Measurements from ENCODE around the gene WDR38. TPM values are rescaled to one million over a fixed set of nuclear protein-coding genes. Genes with fewer than 3 reads are reported as not detected.

The WDR38 gene
- total and polyA plus RNA-seq, 12 donors, result 0.04 to 0.22 TPM; not detected in 10

- WGBS, 2 donors, result 92 to 96% methylated on average over 4 of the region's 4 CpGs
- Histone ChIP-seq H3K36me3 (peaks cover 0 to 100% (median 65%) of the 10 kb centered on the region in 9 donors), H3K27me3 (no peaks in the 10 kb centered on the region), H3K27ac (no peak overlapping the region), H3K4me3 (no peak overlapping the region), H3K9me3 (no peaks in the 10 kb centered on the region), H3K4me1 (no peaks in the 10 kb centered on the region)
- no peak for ATAC-seq
- TF ChIP-seq, protein P1, sequence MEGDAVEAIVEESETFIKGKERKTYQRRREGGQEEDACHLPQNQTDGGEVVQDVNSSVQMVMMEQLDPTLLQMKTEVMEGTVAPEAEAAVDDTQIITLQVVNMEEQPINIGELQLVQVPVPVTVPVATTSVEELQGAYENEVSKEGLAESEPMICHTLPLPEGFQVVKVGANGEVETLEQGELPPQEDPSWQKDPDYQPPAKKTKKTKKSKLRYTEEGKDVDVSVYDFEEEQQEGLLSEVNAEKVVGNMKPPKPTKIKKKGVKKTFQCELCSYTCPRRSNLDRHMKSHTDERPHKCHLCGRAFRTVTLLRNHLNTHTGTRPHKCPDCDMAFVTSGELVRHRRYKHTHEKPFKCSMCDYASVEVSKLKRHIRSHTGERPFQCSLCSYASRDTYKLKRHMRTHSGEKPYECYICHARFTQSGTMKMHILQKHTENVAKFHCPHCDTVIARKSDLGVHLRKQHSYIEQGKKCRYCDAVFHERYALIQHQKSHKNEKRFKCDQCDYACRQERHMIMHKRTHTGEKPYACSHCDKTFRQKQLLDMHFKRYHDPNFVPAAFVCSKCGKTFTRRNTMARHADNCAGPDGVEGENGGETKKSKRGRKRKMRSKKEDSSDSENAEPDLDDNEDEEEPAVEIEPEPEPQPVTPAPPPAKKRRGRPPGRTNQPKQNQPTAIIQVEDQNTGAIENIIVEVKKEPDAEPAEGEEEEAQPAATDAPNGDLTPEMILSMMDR (IDR thresholded peaks at IDR 0.05), result no peak
- no peak for DNase-seq
- intact Hi-C loops (cut with DNase I), result no loop called here
Observed at GRCh38 chr9:124885551-124885950, 32.3 kb downstream of the WDR38 start.

- H3K4me3 ChIP-seq, result no peak overlapping the region
- intact Hi-C loops (cut with DNase I), result no loop called here
- H3K9me3 ChIP-seq, result no peaks in the 10 kb centered on the region
- WGBS, 2 donors, result 86 to 87% methylated on average over 10 of the region's 10 CpGs
- no peaks in the 10 kb centered on the region for H3K4me1 ChIP-seq
- no peak for DNase-seq
- H3K36me3 ChIP-seq, result peaks cover 4 to 100% (median 67%) of the 10 kb centered on the region in 9 donors
- H3K27ac ChIP-seq, result no peak overlapping the region
- peak in 1 of 8 donors; percentile 20 for ATAC-seq
- H3K27me3 ChIP-seq, result no peaks in the 10 kb centered on the region
- TF ChIP-seq, protein P1 (IDR thresholded peaks at IDR 0.05), result no peak
Observed at GRCh38 chr9:124886461-124886860, 33.2 kb downstream of the WDR38 start.

GRCh38 chr9:124886866-124887492 is 33.7 kb downstream of the WDR38 start:
- intact Hi-C loops (cut with DNase I), result no loop called here
- TF ChIP-seq, protein P1 (IDR thresholded peaks at IDR 0.05), result no peak
- ATAC-seq, result peak in 3 of 8 donors; percentile 12 to 38 (median 35)

DNA sequence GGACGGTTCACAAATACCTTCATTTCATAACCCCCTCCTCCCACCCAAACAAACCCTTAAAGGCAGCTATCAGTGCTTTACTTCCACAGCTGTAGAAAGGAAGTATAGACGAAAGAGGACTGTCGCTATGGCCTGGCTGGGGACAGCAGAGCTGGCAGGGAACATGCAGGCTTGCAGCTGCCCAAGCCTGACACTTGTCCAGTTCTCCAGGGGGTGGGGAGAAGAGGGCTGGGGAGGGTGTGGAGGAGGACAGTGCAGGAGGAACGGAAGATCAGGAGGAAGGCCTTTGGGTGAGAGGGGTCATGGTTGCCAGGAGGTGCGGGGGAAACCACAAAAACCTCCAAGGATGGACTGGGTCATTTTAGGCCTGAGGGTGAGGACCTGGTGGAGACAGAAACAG is 34.6 kb downstream of the WDR38 start:
- peaks cover 4 to 100% (median 69%) of the 10 kb centered on the region in 9 donors for H3K36me3 ChIP-seq
- WGBS, 2 donors, result 85 to 91% methylated on average over 5 of the region's 5 CpGs
- H3K27ac ChIP-seq, result no peak overlapping the region
- H3K4me1 ChIP-seq, result no peaks in the 10 kb centered on the region
- intact Hi-C loops (cut with DNase I), result no loop called here
- H3K4me3 ChIP-seq, result no peak overlapping the region
- no peaks in the 10 kb centered on the region for H3K9me3 ChIP-seq
- ATAC-seq, result no peak
- TF ChIP-seq, protein P1 (IDR thresholded peaks at IDR 0.05), result no peak
- DNase-seq, result no peak
- no peaks in the 10 kb centered on the region for H3K27me3 ChIP-seq

More at GRCh38 chr9:124886866-124887492, 33.7 kb downstream of the WDR38 start:
- H3K27ac ChIP-seq, result no peak overlapping the region
- peaks cover 4 to 100% (median 64%) of the 10 kb centered on the region in 9 donors for H3K36me3 ChIP-seq
- WGBS, 2 donors, result 85 to 90% methylated on average over 17 of the region's 17 CpGs
- H3K9me3 ChIP-seq, result no peaks in the 10 kb centered on the region
- H3K27me3 ChIP-seq, result no peaks in the 10 kb centered on the region
- no peak overlapping the region for H3K4me3 ChIP-seq
- DNase-seq, result no peak
- H3K4me1 ChIP-seq, result no peaks in the 10 kb centered on the region
